Ovary (tissue), 9 donors: Measurements from ENCODE around the gene CSGALNACT2. TPM values are rescaled to one million over a fixed set of nuclear protein-coding genes. Genes with fewer than 3 reads are reported as not detected.
"Not testable (repeated sequence)": the region's sequence is repeated elsewhere in the genome, so short reads cannot be mapped to it uniquely, and the experiment has no call there.

Experiments
- DNase-seq, 5 donors: peaks; one replicate each; pipeline ENCODE4 v3.0.0-alpha.2; 2019 to 2020
- H3K27ac ChIP-seq, 2 donors: fragments of 200-600 bp; one replicate each; pipeline versions ENCODE4 v1.5.1 to v1.8.0; 2019 to 2022
- H3K27me3 ChIP-seq: fragments of 200-600 bp; one replicate; pipeline ENCODE4 v1.8.0; 2022
- H3K36me3 ChIP-seq: fragments of 200-600 bp; sonication (generic); one replicate; pipeline ENCODE4 v1.5.1; 2019
- H3K4me1 ChIP-seq: one replicate; pipeline ENCODE4 v1.8.1; 2013; ENCODE audit warnings: mild to moderate bottlenecking, moderate library complexity; ENCODE audit not compliant: insufficient read depth
- H3K4me3 ChIP-seq: fragments of 200-600 bp; sonication (generic); one replicate; pipeline ENCODE4 v1.5.1; 2017
- H3K9me3 ChIP-seq, 2 donors: fragments of 200-600 bp in 1 of 2; sonication (generic) in 1 of 2; one replicate each; pipeline versions ENCODE4 v1.5.1 to v1.8.1; 2013 to 2019; ENCODE audit warnings: mild to moderate bottlenecking in 1 of 2, moderate library complexity in 1 of 2
- EP300 ChIP-seq: sonication (generic); formaldehyde crosslinking; IDR thresholded peaks from one replicate; pipeline ENCODE4 v1.6.1; 2017; ENCODE audit warnings: antibody characterized with exemption
- POLR2A ChIP-seq: fragments of 450-650 bp; IDR thresholded peaks from one replicate; pipeline ENCODE4 v1.6.1; 2017; ENCODE audit warnings: antibody characterized with exemption, mild to moderate bottlenecking, moderate library complexity
- WGBS, 3 donors: extraction: QIAGEN DNeasy Blood & Tissue Kit in 1 of 3; methylation state at CpG; one replicate each; pipeline versions ENCODE4 v1.1.5 to v1.1.7; 2013 to 2017; 5-methylcytosine and 5-hydroxymethylcytosine counted together
- intact Hi-C, 4 donors: fragments of 100-400 bp; cut with DNase I; formaldehyde crosslinking; loops; one replicate each; pipeline versions ENCODE4 v1.11.0 to v1.15.1; 2022 to 2023
- polyA plus RNA-seq, 2 donors: library from polyadenylated mRNA; stranded (reverse); fragments of 200-250 nt in 1 of 2; fragments of 350-450 nt in 1 of 2; fragmentation: Illumina TruSeq in 1 of 2; extraction: RNeasy Lipid Tissue Mini Kit (QIAGEN cat#74804) in 1 of 2; gene quantifications; one replicate each; pipeline ENCODE4 v1.2.3, GENCODE V29; 2013 to 2014
- total RNA-seq, 7 donors: library from RNA; depleted of rRNA in 2 of 7; stranded (reverse); fragments of >200 nt in 2 of 7; fragmentation: NEBNext Ultra II Directional in 3 of 7; extraction: Animal tissue kit (Norgen Biotek cat#: 25700) in 3 of 7; gene quantifications; one replicate each; pipeline versions ENCODE4 v1.1.0 to v1.2.4, GENCODE V29; 2016 to 2023
- TF ChIP-seq, protein P1 (sequence below), 3 donors: fragments of 450-650 bp in 2 of 3; fragments of 200-600 bp in 1 of 3; IDR thresholded peaks; one replicate each; pipeline versions ENCODE4 v1.5.1 to v1.8.0; 2016 to 2022; ENCODE audit warnings: antibody characterized with exemption in 3 of 3, mild to moderate bottlenecking in 1 of 3
- donor health status: DM: no; HTN: no; CAD: no; lungs with moderate emphysema.
- donor health status: DM: no; HTN: no; CAD: no.
- donor health status: Bipolar disorder and iron deficiency.
- donor health status: DM: yes; HTN: yes; CAD: no.
- donor health status: DM: no; HTN: no; CAD: no.
- donor health status: DM: yes; HTN: yes; CAD: no.

Gene CSGALNACT2
- total and polyA plus RNA-seq, 9 donors, result 14.8 to 27.2 (median 21.8) TPM

- no peak for DNase-seq
- Histone ChIP-seq H3K27me3 (no peaks in the 10 kb centered on the region), H3K4me1 (peaks cover 3% of the 10 kb centered on the region), H3K9me3 (no peaks in the 10 kb centered on the region), H3K36me3 (no peaks in the 10 kb centered on the region), H3K4me3 (no peak overlapping the region), H3K27ac (no peak overlapping the region)
- intact Hi-C loops, result no loop called here
- WGBS, 3 donors, result 78 to 96% (median 90%) methylated on average over 1 of the region's 1 CpG
- TF ChIP-seq POLR2A (no peak), EP300 (no peak)
- TF ChIP-seq, protein P1, sequence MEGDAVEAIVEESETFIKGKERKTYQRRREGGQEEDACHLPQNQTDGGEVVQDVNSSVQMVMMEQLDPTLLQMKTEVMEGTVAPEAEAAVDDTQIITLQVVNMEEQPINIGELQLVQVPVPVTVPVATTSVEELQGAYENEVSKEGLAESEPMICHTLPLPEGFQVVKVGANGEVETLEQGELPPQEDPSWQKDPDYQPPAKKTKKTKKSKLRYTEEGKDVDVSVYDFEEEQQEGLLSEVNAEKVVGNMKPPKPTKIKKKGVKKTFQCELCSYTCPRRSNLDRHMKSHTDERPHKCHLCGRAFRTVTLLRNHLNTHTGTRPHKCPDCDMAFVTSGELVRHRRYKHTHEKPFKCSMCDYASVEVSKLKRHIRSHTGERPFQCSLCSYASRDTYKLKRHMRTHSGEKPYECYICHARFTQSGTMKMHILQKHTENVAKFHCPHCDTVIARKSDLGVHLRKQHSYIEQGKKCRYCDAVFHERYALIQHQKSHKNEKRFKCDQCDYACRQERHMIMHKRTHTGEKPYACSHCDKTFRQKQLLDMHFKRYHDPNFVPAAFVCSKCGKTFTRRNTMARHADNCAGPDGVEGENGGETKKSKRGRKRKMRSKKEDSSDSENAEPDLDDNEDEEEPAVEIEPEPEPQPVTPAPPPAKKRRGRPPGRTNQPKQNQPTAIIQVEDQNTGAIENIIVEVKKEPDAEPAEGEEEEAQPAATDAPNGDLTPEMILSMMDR (IDR thresholded peaks at IDR 0.05), result no peak
Observed at GRCh38 chr10:43173120-43173519, 34.9 kb downstream of the CSGALNACT2 start.

- WGBS, 3 donors, result 33 to 61% (median 45%) methylated on average over 6 of the region's 6 CpGs
- TF ChIP-seq, protein P1 (IDR thresholded peaks at IDR 0.05), result no peak
- TF ChIP-seq POLR2A, result no peak
- TF ChIP-seq EP300, result no peak
- intact Hi-C loops, result no loop called here
- Histone ChIP-seq H3K4me3 (no peak overlapping the region), H3K4me1 (peaks cover 3% of the 10 kb centered on the region), H3K27ac (no peak overlapping the region), H3K9me3 (no peaks in the 10 kb centered on the region), H3K36me3 (no peaks in the 10 kb centered on the region), H3K27me3 (no peaks in the 10 kb centered on the region)
- no peak for DNase-seq
Observed at GRCh38 chr10:43174969-43175368, 36.7 kb downstream of the CSGALNACT2 start.

DNA sequence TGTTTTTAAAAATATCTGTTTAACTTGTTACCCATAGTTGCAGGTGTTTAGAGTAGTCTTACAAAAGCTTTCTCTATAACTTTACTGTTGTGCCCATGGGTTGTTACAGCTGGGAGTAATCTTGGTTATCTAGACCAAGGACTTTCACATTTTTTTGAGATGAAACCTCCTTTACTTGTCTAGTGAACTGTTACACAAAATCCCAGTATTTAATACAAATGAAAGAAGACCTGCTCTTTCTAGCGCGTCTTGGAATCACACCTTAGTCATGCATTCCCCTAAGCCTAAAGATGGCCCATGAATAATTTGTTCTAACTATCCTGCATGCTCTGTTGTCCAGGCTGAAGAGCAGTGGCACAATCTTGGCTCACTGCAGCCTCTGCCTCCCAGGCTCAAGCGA lies 38.0 kb downstream of the CSGALNACT2 start:
- Histone ChIP-seq H3K27me3 (no peaks in the 10 kb centered on the region), H3K27ac (no peak overlapping the region), H3K4me3 (no peak overlapping the region), H3K4me1 (peaks cover 3% of the 10 kb centered on the region), H3K9me3 (no peaks in the 10 kb centered on the region), H3K36me3 (no peaks in the 10 kb centered on the region)
- WGBS, 3 donors, result 97 to 100% (median 98%) methylated on average over 3 of the region's 3 CpGs
- TF ChIP-seq POLR2A (no peak), EP300 (no peak)
- TF ChIP-seq, protein P1 (IDR thresholded peaks at IDR 0.05), result no peak
- DNase-seq, result no peak
- intact Hi-C loops, result no loop called here

DNA sequence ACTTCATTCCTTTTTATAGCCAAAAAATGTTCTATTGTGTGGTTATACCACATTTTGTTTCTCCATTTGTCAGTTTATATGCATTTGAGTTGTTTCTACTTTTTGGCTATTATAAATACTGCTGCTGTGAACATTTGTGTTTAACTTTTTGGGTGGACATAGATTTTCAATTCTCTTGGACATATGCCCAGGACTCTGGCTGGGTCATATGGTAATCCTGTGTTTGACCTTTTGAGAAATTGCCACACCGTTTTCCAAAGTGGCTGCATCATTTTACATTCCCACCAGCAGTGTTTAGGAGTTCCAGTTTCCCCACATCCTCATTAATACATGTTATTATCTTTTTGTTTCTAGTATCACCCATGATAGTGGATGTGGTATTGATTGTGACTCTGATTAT lies 39.4 kb downstream of the CSGALNACT2 start:
- Histone ChIP-seq H3K36me3 (no peaks in the 10 kb centered on the region), H3K27ac (no peak overlapping the region), H3K4me1 (peaks cover 3% of the 10 kb centered on the region), H3K27me3 (no peaks in the 10 kb centered on the region), H3K9me3 (no peaks in the 10 kb centered on the region), H3K4me3 (no peak overlapping the region)
- intact Hi-C loops, result no loop called here
- no peak for DNase-seq
- WGBS, 3 donors, result 80 to 86% (median 81%) methylated on average over 1 of the region's 1 CpG
- no peak for TF ChIP-seq POLR2A
- TF ChIP-seq, protein P1 (IDR thresholded peaks at IDR 0.05), result no peak
- no peak for TF ChIP-seq EP300

- H3K9me3 ChIP-seq, result no peaks in the 10 kb centered on the region
- DNase-seq, result no peak
- no peaks in the 10 kb centered on the region for H3K27me3 ChIP-seq
- H3K36me3 ChIP-seq, result no peaks in the 10 kb centered on the region
- H3K4me3 ChIP-seq, result no peak overlapping the region
- WGBS, 3 donors, result 97 to 100% (median 100%) methylated on average over 1 of the region's 1 CpG
- intact Hi-C loops, result no loop called here
- H3K4me1 ChIP-seq, result no peaks in the 10 kb centered on the region
- TF ChIP-seq POLR2A, result no peak
- no peak for TF ChIP-seq EP300
- TF ChIP-seq, protein P1 (IDR thresholded peaks at IDR 0.05), result no peak
- H3K27ac ChIP-seq, result no peak overlapping the region
Observed at GRCh38 chr10:43181146-43181545, 42.9 kb downstream of the CSGALNACT2 start.

DNA sequence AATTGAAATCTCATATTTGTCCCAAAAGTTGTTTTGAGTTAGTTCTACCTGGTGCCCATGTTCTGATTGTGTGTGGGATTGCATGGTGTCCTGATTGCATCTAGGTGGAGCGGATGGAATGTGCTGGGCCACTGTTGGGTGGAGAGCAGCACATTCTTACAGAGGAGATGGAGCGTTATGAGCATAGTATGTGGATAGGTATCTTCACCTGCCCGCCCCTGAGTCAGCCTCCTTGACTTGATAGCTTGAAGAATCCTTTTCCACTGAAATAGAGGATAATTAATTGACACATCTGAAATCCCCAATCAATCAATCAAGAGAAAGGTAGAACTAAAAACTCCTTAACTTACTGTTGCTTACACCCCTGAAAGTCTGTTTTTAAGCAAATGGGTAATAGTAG lies 45.5 kb downstream of the CSGALNACT2 start:
- H3K4me1 ChIP-seq, intact Hi-C loops, H3K27me3 ChIP-seq, H3K4me3 ChIP-seq, H3K27ac ChIP-seq, H3K9me3 ChIP-seq, DNase-seq, H3K36me3 ChIP-seq: not testable (repeated sequence)
- 97 to 100% (median 98%) methylated on average over 3 of the region's 3 CpGs for WGBS, 3 donors
